Activated CD4-positive, alpha-beta T cell treated with anti-CD3 and anti-CD28 coated beads, Interleukin-2, amount 50 U/mL, for 16 hours (primary cell): Measurements from ENCODE around the gene HDAC4.

Experiments
- DNase-seq: peaks from one replicate; pipeline ENCODE4 v3.0.0-alpha.2; 2020

Gene HDAC4

DNA sequence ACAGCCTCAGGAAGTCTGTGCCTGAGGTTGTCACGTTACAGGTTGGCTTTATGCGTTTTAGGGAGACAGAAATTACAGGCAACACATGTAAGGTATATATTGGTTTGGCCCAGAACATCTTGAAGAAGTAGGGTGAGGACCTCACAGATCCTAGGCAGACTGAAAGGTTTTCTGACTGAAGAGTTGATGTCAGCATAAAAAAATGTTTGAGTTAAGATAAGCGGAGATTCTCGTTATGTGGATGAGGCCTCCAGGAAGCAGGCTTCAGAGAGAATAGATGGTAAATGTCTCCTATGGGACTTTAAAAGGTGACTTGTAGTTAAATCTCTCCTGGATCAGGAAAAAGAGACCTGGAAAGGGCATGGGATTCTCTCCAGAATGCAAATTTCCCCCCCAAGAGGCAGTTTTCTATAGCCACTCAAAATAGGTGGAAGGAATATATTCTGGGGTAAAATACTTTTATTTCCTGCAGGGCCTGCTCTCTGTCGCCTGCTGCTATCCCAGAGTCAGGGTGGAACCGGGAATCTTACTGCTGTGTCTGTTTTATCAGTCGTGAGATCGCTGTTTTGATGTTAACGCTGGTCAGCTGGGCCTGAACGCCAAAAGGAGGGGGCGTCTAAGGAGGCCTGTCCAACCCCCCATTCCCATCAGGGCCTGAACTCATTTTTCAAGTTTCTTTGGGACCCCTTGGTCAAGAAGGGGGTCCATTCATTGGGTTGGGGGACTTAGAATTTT lies 171.1 kb downstream of the HDAC4 start:
- DNase-seq = no peak

GRCh38 chr2:239227661-239228371 lies 173.0 kb downstream of the HDAC4 start:
- no peak for DNase-seq

GRCh38 chr2:239226677-239227581 lies 173.9 kb downstream of the HDAC4 start:
- no peak for DNase-seq

GRCh38 chr2:239225871-239226561 lies 174.8 kb downstream of the HDAC4 start:
- DNase-seq = no peak

GRCh38 chr2:239225371-239225851 lies 175.4 kb downstream of the HDAC4 start:
- no peak for DNase-seq

DNA sequence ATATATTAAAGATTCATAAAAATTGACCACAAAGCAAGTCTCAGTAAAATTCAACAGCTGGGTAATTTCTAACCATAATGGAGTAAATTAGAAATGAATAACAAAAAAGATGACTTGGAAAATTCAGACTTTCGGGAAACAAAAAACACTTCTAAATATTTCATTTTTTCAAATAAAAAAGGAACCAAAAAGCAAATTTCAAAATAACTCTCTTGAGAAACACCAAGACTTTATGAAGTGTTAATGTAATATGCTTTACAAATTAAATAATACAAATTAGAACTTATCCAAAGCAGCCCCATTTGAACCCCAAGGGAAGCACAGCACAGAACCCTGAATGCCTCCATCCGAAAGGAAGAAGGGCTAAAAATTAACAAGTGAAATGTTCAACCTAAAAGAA lies 175.9 kb downstream of the HDAC4 start:
- DNase-seq = no peak

GRCh38 chr2:239224199-239224570 lies 176.6 kb downstream of the HDAC4 start:
- DNase-seq = no peak

DNA sequence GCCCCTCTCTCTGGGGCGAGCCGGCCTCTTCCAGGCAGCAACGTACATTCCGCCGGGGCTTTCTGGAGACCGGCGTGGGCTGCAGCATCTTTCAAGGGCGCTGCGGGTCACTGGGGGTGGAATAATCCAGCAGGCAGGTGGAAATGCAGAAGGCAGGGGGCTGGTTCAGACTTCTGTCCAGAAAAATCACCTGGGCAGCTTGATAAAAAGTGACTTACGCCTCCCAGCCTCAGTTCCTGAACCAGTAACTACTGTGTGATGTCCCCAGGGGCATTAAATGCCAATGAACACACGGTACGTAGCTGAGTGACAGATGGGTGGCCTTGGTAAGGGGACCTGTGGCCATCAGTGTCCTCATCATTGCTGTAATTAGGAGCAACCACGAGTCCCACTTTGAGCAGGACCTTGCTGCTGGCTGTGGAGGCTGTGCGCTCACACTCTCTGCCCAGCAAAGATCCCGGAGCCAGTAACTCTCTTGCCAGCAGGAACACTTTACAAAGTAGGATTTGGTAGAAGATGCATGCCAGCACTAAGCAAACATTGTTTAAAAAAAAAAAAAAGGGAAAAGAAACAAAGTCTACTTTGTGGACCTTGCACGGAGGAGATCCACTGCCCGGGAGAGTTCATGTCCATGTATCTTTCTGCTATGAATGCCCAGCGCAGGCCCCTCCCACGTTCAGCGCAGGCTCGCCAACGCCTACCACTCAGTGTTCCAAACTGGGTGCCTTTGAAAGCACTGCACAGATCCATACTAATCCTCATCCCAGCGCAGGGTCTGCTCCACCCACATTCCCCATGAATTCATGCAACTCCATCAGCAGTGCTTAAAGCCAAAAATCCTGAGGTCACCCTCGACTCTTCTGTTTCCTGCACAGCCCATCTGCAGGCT lies 177.3 kb downstream of the HDAC4 start:
- no peak for DNase-seq

- DNase-seq = no peak
Measured at GRCh38 chr2:239222706-239223309, 178.0 kb downstream of the HDAC4 start.

DNA sequence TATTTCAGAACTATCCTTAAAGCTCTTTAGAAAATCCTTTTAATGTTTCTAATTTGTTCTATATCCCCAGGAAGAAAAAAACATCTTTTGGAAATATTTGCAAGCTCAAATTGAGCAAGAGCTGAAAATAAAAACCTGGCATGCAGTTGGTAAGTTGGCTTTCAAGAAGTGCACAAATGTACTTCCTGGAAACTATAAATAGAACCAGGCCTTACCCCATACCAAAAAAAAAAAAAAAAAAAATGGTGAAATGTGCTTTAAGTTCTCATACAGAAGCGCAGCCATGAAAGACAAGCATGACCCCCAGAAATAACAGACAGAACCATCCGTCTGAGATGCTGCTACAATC lies 178.5 kb downstream of the HDAC4 start:
- DNase-seq = no peak

DNA sequence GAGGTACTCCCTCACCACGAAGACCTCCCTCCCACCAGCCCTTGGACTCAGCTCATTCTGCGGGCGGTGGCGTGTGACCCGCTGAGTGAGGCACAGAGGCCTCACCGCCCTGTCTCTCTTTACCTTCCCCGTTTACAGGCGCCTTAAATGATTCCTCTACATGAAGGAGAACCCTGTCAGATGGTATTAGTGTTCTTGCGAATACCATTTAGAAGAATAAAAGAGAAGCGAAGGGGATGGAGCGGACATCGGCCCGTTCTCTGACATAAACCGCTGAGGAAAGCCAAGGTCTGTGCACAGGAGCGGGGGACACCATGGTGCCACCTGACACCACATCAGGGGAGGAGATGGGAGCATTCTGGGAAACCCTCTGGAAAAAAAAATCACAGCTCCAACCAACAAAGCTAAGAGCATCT lies 179.8 kb downstream of the HDAC4 start:
- DNase-seq = no peak

GRCh38 chr2:239220341-239220740 lies 180.5 kb downstream of the HDAC4 start:
- no peak for DNase-seq

- peak; percentile 87 for DNase-seq
Measured at GRCh38 chr2:239216614-239217273, 184.1 kb downstream of the HDAC4 start.

DNA sequence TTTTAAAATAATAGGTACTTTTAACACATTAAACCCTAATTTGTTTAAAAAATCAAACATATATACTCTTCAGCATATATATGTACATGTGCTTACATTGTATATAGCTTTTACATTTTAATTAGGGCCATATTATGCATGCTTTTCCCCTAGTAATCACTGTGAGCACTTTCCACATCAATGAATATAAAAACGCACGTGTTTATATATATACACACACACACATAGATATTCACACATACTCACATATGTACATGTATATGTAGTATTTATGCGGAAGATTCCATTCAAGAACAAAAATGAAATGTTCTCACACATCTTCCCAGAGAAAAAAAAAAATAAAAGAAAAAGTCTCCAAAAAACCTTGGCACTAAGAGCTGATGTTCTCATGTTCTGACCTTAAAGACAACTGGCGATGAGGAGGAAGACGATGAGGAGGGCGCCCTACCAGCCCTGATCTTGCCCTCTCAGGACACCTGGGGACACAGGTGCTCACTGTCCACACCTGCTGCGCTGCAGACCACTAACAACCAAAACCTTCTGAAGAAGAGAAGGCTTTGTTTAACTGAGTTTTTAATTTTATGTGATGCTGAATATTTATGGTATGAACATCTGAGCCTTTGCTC lies 184.7 kb downstream of the HDAC4 start:
- DNase-seq = no peak

- DNase-seq = no peak
Measured at GRCh38 chr2:239215136-239215925, 185.5 kb downstream of the HDAC4 start.

DNA sequence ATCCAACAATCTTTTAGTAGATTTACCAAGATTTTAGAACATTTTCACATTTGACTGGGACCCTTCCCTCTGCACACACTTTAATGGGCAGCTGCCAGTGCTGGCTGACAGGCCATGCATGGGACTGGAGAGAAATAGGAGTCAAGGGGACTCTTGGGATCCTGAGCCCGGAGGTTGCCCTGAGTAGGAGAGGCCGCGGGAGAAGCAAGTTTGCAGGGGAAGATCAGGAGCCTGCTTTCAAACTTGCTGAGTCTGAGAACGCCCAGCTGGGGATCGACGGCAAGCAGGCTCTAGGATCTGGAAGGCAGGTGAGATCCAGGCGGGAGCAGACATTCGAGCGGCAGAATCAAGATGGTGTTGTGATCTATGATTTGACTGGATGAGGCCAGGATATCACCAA lies 186.1 kb downstream of the HDAC4 start:
- no peak for DNase-seq

GRCh38 chr2:239213643-239214101 lies 187.1 kb downstream of the HDAC4 start:
- no peak for DNase-seq

DNA sequence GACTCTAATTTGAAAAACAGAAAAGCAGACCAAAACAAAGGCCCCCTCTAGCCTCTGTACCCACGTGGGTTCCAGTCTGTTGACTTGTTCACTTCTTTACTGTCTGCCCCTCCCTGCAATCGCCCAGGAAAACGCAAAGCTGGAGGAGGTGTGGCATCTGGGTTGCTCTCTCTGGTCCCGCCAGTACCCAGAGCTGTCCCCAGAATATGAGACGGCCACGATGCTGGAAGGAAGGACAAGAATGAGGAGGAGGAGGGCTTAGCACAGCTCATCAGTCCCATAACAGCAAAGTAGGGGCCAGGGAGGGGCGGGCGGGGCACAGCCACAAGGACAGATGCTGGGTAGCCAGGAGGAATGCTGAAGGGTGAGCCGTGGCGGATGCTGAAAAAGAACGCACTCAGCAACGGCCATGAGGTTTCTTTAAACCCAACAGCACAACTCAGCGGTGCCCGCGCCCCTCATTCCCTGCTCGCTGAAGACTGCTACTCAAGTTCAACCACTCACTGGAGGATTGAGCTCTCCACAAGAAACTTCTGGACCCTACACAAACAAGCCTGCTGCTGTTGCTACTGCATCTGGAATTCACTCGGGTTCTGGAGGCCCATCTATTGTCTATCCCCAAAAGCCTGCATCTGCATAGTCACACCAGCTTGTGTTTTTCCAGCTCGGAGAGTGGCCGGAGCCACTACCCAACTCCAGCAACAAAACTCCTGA lies 187.7 kb downstream of the HDAC4 start:
- DNase-seq = no peak
